HK-2 (cell line): Measurements from ENCODE around the gene TCFL5.

Experiments
- DNase-seq: peaks from one replicate; pipeline ENCODE4 v3.0.0-alpha.2; 2018; ENCODE audit not compliant: unreplicated experiment

TCFL5 gene

DNA sequence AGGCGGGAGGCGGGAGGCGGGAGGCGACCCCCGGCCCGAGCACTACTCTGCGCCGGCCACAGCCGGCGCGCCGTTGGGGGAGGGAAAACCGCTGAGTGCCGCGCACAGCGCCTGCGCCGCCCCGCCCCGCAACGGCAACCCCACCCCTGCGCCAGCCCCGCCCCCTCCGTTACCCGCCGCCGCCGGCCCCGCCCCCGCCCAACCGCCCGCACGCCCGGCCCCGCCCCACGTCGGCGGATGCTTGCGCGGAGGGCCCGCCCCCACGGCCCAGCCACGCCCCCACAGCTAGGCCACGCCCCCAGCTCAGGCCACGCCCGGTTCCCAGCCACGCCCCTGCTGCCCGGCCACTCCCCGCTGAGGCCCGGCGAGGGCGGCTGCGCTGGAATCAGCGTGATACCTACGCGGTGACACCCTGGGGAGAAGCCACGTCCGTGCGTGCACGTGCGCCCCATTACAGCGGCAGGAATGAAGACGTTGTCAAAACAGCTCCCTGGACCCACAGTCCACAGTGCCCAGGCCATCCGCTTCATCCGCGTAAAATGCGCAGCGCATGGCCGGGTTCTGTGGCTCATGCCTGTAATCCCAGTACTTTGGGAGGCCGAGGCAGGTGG is at the start of gene TCFL5:
TSS of gene TCFL5 (minus strand) at position 97 of the 611 bp plus-strand sequence. CDS start 152 bp downstream, outside the sequence.
- peak; percentile 100 for DNase-seq

DNA sequence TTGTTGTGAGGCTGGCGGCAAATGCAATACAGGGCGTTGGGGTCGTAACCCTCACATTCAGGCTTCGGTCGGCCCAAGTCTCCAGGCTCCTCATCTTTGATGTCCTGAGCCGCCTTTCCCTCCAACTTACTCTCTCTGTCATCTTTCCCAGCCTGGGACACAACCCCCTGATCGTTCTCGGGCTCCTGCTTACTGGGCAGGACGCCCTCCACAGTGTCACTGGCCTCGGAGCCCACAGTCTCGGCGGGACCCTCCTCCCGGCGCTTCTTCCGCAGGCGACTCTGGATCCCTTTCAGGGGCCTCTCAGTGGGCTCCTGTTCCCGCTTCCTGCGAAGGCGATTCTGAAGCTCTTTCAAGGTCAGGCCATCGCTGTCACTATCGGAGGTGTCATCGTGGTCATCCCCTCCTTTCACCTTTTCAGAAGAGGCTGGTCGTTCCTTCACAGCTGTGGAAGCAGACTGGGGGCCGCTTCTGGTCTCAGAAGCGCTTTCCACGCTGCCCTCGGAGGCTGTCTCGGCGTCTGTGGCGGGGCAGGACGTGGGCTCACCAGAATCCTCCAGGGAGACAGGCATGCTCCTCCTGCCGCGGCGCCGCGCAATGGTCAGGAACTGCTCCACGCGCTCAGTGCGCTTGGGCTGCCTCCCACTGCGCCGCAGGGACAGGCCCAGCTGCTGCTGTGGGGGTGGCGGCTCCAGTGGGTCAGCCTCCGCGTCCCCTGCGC is 49.3 kb upstream of the TCFL5 start:
- DNase-seq, result no peak

DNA sequence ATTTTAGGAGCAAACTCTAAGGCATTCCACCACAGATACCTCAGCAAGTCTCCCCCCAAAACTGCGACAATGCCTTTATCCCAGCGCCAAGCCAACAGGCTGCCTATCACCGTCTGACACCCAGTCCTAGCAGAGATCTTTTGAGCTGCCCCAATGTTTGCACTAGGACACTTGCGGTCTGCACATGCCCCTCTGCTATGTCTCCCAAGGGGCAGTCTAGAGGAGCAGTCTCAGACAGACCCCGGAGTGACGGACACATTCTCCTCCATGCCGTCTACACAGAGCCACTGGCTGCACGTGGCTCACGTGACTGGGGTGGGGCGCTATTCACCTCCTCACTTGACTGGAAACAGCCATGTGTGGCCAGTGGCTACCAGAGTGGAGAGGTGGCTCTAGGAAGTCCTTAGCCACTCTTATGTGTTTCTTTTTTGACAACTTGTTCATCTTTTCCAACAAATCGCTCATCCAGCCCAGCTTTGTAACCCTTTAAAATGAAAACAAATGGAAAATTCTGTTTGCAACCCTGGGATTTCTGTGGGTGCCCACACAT is 48.7 kb upstream of the TCFL5 start:
- DNase-seq, result no peak

DNA sequence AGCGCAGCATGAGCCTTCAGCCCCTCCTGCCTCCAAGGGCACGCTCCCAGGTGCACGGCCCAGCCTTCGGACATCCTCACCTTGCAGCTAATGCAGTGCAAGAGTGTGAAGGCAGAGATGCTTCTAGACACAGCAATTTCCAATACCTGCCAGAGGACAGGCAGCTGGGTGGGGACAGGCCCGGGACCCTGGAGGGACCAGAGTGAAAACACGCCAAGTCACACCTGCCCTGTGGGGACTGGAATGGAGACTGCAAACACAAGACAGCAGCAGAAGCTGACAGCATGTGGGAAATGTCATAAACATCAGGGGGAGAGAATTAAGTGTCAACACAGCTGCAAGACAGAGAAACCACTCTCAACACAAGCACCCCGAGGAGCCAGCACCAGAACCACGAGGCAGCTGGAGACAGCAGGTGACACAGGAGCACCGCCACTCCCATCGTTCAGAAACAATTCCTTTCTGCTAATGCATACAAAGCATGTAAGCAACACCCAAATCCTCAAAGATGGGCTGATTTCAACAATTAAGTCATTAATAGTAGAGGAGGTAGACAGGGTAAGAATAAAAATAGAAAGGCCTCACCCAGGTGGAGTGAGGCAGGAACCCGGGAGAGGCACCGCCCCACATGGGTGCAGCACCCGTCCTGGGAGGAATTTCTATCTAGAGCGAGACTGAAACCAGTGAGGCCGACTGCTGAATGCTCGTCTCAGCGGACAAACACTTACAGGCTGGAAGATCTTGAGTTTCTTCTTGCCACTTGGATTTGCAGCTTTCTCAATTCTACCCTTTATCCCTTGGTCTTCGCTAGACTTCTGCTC is 47.6 kb upstream of the TCFL5 start:
- no peak for DNase-seq

DNA sequence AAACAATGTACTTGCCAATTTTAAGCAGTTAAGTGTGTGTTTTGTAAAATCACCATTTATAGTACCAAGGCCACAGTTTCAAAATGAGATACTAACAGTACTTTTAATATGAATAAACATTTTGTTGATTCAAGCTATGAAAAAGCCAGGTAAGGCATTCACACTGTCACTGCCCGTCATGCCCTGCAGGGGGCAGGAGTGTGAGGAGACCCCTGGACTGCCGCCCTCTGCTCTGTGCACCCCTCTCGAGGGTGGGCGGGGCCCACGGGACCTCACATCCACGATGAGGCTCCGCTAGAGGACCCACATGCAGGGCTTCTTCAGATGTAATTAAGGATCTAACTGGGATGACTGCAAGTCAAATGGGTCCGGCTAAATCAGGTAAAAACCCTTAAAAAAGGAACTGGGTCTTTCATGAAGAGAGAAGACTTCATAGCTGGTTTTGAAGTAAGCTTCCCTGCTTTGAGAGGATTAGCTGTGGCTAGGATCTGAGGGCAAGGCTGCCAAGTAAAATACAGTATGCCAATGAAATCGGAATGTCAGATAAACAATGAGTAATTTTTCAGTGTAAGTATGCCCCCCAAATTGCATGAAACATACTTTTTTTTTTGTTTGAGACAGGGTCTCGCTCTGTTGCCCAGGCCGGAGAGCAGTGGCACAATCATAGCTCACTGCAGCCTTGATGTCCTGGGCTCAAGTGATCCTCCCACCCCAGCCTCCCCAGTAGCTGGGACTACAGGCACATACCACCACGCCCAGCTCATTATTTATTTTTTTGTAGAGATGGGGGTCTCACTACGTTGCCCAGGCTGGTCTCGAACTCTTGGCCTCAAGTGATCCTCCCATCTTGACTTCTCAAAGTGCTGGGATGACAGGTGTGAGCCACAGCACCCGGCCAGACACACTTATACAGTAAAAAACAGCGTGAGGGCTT is 46.0 kb upstream of the TCFL5 start:
- no peak for DNase-seq

DNA sequence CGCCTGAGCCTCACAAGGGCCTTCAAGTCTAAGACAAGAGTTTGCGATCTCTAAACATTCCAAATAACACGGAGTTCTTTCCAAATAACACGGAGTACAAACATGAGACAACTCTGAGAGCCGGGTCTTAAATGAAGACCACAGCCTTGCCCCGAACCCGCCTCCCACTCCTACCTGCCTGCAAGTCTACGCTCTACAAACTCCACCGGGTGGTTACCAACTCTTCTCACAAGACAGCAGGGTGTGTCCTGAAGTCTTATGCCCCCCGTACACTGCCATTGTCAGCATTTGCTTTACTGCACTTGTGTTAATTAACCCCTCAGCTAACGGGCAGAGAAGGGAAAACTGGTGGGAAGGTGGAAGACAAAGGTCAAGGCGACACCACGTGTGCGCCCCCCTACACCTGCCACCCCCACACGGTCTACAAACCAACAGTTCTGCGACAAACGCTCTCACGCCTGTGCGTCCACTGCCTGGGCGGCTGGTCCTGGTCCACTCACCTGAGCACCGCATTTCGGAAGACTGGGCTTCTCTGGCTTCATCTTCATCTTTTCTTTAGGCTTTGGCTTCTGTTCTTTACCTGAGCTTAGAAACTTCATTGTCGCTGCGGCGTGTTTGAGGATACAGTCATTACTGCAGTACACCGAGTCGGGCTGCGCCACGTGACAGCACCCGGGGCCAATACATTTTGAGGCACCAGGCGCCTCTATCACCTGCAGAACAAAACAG is 45.2 kb upstream of the TCFL5 start:
- no peak for DNase-seq

DNA sequence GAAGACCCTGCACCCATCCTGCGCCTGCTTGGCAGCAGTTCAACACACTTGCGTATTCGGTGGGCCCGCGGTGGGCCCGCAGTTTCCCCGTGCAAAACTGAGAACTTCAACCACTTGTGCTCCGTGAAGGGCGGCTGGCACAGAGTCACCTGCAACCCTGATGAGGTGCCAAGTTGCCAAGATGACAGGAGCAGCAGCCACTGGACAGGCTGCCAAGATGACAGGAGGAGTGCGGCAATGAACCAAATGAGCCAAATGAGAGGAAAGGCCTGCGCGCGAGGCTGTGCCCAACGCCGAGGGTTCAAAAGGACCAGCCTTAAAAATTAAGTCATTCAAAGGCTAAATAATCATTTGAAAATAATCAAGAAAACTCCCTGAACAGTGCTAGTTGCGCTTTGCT is 44.6 kb upstream of the TCFL5 start:
- DNase-seq, result no peak

DNA sequence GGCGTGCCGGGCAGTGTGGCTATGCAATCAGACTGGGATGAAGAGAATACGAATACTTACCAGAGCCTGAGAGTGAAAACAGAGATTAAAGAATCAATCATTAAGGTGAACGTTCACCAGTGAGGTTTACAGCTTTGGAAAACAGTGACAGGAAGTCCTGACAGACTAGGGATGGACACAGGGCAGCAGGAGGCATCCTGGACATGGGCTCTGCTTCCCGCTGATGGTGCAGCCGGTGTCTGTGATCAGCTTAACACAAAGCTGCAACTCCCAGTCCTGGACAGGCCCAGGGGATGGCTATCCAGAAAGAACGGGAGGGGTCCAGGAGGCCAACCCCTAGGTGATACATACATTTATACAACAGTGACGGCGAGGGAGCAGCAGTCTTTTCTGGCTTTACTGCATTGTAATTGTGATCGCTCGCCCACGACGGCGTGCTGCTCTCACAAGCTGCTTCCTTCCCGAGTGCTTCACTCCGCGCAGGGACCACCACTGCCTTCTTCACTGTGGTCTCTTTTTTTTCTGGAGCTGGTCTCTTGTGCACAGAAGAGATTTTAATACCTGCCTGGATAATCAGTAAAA is 44.0 kb upstream of the TCFL5 start:
- DNase-seq, result no peak

DNA sequence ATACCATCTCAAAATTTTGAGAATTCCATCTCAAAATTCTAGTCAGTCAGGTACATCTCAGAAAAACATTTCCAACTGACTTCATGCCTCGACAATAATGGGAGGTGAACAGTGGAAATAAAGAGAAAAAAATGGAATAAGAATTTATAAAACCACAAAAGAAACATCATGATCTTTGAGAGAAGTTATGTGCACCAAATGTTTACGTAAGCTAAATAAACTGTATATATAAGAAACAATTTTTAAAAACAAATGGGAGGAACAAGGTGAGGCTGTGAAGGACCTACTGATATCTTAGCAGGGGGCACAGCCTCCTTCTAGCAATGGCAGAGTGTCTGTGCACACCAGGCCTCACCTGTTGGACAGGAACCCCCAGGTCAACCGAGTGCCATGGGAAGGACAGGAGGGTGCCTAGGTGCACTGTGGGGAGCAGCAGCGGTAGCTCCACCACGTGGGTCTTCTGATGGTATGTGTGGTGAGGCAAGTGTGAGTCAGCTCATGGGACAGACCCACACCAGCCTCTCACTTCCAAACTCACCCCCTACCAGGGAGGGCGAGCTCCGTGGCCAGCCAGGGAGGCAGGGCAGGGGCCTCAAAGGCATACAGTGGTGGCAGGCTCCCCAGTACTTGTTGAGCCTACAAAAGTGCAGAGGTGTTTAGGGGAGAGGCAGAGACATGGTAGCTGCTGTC is 41.4 kb upstream of the TCFL5 start:
- DNase-seq, result no peak

DNA sequence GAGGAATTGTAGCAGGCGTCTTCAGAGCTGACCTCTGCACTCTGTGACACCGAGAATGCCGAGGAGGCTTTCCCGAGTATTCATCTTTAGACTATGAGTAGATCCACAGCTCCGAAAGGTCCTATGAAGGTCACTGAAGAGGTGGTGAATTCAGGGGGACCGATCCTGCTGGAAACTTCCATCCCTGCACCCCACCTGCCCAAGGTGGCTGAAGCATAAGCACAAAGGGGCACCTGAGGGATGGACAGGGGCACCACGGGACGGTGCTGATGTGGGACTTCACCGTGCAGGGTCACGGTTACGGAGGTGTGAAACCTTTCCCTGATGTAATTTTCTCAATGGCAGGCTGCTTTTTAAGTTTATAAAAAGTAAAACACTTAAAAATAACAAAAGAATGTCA is 40.3 kb upstream of the TCFL5 start:
- no peak for DNase-seq

DNA sequence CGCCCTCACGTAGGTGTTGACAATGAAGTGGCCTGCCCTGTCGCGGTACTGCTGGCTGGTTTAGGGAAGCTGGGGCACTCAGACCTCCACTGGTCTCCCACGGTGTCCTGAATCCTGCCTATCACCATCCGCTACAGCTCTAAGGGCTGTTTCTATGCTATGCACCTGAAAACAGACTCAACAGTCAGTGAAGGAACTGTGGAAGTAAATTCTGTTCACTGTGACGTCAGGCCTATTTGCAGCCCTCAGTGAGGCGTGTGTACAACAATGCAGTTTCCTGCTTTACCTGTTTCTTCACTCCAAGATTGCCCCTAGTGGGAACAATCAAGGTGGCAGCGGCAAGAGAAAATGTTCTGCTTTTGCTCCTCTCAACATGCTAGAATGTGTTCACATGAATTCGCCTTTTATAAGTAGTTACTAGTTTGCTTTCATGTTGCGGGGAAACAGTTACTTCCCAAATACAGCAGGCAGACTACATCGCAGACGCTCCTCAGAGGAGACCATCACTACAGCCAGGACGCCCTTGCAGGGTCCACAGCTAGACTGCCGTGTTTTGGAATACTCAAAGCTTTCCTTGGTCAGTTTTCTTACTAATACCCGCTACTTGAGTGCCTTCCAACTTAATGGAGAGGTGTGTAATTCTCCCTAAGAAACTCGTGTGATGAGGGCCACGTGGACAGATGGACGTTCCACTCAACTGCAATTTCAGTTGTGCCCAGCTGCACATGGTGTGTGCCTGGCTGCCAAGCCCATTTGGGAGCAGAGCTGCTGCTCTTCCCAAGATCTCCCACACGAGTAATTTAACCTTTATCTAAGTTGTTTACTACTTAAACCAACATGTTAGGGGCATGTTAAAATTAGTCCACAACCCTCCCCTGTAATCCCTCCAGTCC is 39.3 kb upstream of the TCFL5 start:
- no peak for DNase-seq

DNA sequence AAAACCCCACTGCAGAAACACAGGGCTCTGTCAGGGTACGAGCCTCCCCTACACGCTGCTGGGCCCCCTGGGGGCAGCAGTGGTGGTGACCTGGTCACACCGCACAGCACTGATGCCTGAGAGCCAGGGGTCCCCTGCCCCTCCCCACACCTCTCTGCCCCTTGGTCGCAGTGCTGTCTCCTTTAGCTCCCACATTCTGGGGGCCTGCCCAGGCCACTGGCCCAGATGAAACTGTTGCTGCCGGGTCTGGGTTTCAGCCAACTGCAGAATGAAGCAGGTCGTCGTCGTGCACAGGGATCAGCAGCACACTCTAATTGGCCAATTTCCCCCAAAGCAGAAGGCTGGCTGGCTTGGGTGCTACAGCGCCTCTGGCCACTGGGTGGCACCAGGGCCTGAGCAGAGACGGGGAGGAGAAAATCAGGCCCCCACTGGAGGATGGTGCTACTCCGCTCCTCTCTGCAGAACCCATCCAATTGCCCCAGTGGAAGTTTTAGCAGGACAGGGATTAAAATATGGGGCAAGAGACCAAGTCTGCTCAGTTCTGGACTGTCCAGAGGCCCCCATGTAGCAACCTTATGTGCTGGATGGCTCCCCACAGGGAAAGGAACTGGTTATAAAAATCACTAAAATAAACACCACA is 38.5 kb upstream of the TCFL5 start:
- DNase-seq, result peak; percentile 70

DNA sequence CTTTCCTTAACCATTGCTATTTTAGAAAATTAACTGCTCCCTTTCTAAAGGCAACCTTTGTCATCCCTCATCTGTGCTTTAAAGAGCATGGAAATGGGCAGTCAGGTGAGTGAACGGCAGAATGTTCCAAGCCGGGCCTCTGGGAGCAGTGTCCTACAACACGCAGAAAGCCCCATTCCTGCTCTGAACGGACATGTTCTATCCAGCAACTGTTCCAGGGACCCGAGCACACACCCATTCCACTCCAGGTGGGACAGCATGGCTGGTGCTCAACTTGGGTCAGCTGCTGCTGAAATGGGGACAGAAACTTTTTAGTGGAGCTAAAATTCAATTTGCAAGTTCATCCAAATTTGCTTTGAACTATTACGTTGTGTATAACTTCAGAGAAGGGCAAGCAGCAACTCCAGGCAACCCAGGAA is 38.0 kb upstream of the TCFL5 start:
- DNase-seq, result no peak

DNA sequence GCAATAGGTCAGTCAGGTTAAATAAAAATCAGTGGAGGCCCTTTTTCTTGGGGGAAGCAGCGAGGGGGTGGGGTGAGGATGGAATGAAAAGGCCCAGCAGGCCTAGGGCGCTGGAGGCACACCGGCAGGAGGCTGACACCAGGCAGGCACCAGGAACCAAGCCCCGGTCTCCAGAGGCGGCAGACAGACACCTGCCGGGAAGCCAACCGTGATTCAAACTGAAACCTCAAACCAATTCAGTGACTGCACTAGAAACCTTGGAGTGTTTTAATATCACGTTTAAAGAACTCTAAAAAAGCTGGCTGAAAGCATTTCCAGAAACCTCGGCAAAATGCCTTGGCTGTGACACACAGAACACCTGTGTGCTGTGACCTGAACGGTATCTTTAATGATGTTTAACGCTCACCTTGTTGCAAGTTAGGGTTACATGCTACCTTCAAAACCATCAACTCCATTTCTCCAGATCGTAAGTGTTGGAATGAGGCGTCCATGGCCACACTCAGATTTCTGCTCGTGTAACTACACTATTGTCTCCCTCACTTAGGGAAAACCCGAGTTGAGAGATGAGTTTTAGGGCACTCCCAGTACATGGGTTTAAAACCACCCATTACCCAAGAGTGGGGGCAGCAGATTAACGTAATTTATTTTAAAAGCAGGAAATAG is 37.5 kb upstream of the TCFL5 start:
- DNase-seq, result no peak

DNA sequence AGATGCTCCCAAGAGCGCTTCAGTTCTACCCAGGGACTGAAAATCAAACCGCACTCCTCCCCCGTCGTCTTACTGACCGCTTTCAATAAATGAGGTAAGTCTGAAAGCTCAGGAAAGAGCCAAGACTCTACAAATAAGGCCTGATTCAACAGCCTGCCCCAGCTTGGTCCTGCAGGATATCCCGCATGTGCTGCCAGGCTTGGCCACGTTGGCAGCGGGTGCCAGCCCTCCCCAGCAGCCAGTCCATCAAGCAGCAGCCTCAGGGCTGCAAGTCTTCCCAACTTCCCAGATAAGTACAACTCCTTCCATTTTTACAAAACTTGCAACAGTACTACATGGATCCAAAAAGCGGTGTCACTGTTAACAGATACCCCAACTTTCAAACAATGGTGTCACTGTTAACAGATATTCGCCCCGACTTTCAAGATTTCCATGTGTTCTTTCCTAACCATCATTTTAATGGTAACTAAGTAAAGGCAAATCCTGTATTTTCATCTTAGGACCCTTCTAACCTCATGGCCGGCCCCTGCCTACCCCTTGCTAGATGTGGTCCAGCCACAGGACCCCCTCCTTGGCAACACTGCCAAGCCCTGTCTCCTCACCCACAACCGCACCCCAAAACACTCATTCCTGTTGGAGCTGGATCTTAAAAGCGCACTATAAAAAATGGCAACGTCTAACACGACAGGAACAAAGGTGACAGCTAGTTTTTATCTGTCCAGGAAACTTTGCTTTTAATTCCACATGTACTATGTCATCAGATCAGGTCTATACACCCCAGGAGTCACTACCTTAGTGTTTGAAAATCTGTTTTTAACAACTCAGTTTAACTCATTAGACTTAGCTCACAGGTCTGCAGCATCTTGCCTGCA is 36.7 kb upstream of the TCFL5 start:
- no peak for DNase-seq

DNA sequence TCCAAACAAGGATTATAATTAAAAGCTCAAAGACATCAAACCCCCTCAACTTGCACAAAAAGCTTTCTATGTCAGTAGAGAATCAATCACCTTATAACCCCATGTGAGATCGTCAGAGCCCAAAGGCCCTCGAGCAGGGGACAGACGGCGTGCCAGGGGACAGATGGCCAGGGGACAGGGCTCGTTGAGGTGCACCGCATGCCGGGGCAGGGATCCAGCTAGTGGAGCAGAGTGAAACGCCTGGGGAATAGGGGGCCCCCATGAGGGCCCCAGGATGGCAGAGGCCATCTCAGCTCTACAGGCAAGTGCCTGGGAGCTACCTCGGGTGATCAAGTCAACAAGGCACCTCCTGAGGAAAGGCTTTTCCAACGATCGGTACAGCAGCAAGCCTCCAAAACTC is 36.0 kb upstream of the TCFL5 start:
- DNase-seq, result no peak

DNA sequence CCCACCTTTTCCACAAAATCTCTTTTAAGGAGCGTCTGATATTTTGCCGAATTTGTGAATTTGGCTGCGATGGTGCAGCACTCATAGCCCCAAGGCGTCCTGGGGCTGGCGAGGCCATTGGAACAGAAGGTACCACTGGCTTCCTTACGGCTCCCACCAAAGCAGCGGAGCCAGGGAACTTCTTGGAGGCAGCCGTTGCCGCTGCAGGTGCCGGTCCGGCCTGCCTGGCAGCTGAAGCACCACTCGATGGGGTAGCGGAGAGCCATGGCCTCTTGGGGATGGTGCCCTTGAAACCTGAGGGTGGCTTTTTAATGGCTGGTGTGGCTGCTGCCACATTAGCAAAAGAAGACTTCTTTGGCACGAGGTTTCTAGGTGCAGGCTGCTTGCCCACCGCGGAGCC is 34.9 kb upstream of the TCFL5 start:
- no peak for DNase-seq
